HepG2 (cell line): ENCODE measurements around the gene SIK2. TPM values are rescaled to one million over a fixed set of nuclear protein-coding genes. Genes with fewer than 3 reads are reported as not detected.

Experiments
- ATAC-seq: fragments of 200-7000 bp; cut with Tn5 transposase; 3 replicates; pipeline ENCODE4 v1.9.1; 2020; ENCODE audit warnings: mild to moderate bottlenecking, moderate library complexity
- BruUV-seq: library from RNA; stranded (reverse); fragments of 400-500 nt; replicated peaks from 2 replicates; lab custom pipeline; 2021; lab: Mats Ljungman, UMichigan
- CTCF ChIA-PET: fragments of 300-600 bp; formaldehyde crosslinking; extraction: SDS; loops from one replicate; lab custom pipeline; 2021; ENCODE audit warnings: low total read pairs, inconsistent platforms, low intra/inter-chr PET ratio; lab: Yijun Ruan, JAX
- POLR2A ChIA-PET: fragments of 350-600 bp; sonication (Branson Sonifier 250); formaldehyde crosslinking; loops from one replicate; lab custom pipeline; 2020; ENCODE audit warnings: antibody characterized with exemption, inconsistent platforms; lab: Yijun Ruan, JAX
- DNase-seq: peaks from one replicate; pipeline ENCODE4 v3.0.0-alpha.2; 2015; ENCODE audit warnings: low spot score
- FAIRE-seq: peaks from 3 replicates; lab custom pipeline; 2011; peaks lifted over from hg19 to GRCh38; lab: Jason Lieb, UNC
- H2AFZ ChIP-seq: one replicate; pipeline ENCODE4 v1.6.1; 2011; ENCODE audit warnings: low read length, inconsistent platforms
- H3K27ac ChIP-seq: fragments of 300-600 bp; 3 replicates; pipeline ENCODE4 v1.8.0; 2011; ENCODE audit warnings: mixed run types, mild to moderate bottlenecking, mixed read lengths, low read length, inconsistent platforms; ENCODE audit not compliant: insufficient read depth; ENCODE audit errors: extremely low read length
- H3K27me3 ChIP-seq, 2 experiments: fragments of 200-600 bp in 1 of 2; 2 replicates in 1 of 2; 3 replicates in 1 of 2; pipeline versions ENCODE4 v1.6.0 to v1.8.0; 2011; ENCODE audit warnings: low read length in 2 of 2, mild to moderate bottlenecking in 2 of 2, moderate library complexity in 2 of 2, inconsistent platforms in 1 of 2; ENCODE audit not compliant: insufficient read depth in 2 of 2, control insufficient read depth in 1 of 2
- H3K36me3 ChIP-seq, 2 experiments: fragments of 200-600 bp in 1 of 2; replicated peaks in 1 of 2; 2 replicates in 1 of 2; 3 replicates in 1 of 2; pipeline versions ENCODE4 v1.5.1 to v1.8.0; 2011; ENCODE audit warnings: low read length in 2 of 2, inconsistent platforms in 1 of 2; ENCODE audit not compliant: insufficient read depth in 2 of 2, control insufficient read depth in 1 of 2
- H3K4me1 ChIP-seq: 2 replicates; pipeline ENCODE4 v1.5.1; 2012; ENCODE audit warnings: low read length, inconsistent platforms; ENCODE audit not compliant: insufficient read depth
- H3K4me2 ChIP-seq: 2 replicates; pipeline ENCODE4 v1.6.0; 2011; ENCODE audit warnings: low read depth, low read length, inconsistent platforms
- H3K4me3 ChIP-seq, 3 experiments: fragments of 200-600 bp in 1 of 3; sonication (generic), shearing (Covaris generic) in 1 of 3; replicated peaks in 1 of 3; 2 replicates each; pipeline ENCODE4 v1.5.1; 2011 to 2016; ENCODE audit warnings: low read length in 3 of 3, inconsistent platforms in 2 of 3, low read depth in 2 of 3, mild to moderate bottlenecking in 2 of 3, control low read depth in 1 of 3, mixed read lengths in 1 of 3; ENCODE audit not compliant: insufficient read depth in 1 of 3
- H3K79me2 ChIP-seq: one replicate; pipeline ENCODE4 v1.6.1; 2011; ENCODE audit warnings: low read length, inconsistent platforms; ENCODE audit not compliant: insufficient read depth
- H3K9ac ChIP-seq: 2 replicates; pipeline ENCODE4 v1.6.0; 2011; ENCODE audit warnings: mild to moderate bottlenecking, low read depth, low read length, inconsistent platforms; ENCODE audit not compliant: insufficient read depth
- H3K9me3 ChIP-seq: 2 replicates; pipeline ENCODE4 v1.5.1; 2012; ENCODE audit warnings: mild to moderate bottlenecking, low read length
- H4K20me1 ChIP-seq: 2 replicates; pipeline ENCODE4 v1.6.0; 2011; ENCODE audit warnings: inconsistent platforms, mild to moderate bottlenecking, low read length, moderate library complexity; ENCODE audit not compliant: insufficient read depth
- PCBP2 ChIP-seq: fragments of 200-400 bp; formaldehyde crosslinking; optimal IDR thresholded peaks from 2 replicates; pipeline ENCODE3; 2018; ENCODE audit warnings: low read length, low read depth; ENCODE audit not compliant: poor library complexity, severe bottlenecking
- TIGD3 ChIP-seq: sonication (generic); formaldehyde crosslinking; IDR thresholded peaks from 2 replicates; pipeline ENCODE4 v1.5.1; 2020; ENCODE audit warnings: mild to moderate bottlenecking, missing genetic modification reagents, borderline replicate concordance
- YEATS2 ChIP-seq: sonication (generic); formaldehyde crosslinking; IDR thresholded peaks from 2 replicates; pipeline ENCODE4 v1.4.0; 2020; ENCODE audit warnings: missing genetic modification reagents, borderline replicate concordance
- ZBTB46 ChIP-seq: sonication (generic); formaldehyde crosslinking; IDR thresholded peaks from 2 replicates; pipeline ENCODE4 v1.4.0; 2020; ENCODE audit warnings: mild to moderate bottlenecking, missing genetic modification reagents, borderline replicate concordance
- ZNF34 ChIP-seq: sonication (generic); formaldehyde crosslinking; IDR thresholded peaks from 2 replicates; pipeline ENCODE4 v1.4.0; 2020; ENCODE audit warnings: mild to moderate bottlenecking, missing genetic modification reagents, borderline replicate concordance
- ZNF547 ChIP-seq: sonication (generic); formaldehyde crosslinking; IDR thresholded peaks from 2 replicates; pipeline ENCODE4 v1.5.1; 2020; ENCODE audit warnings: mild to moderate bottlenecking, missing genetic modification reagents
- ZNF549 ChIP-seq: sonication (generic); formaldehyde crosslinking; IDR thresholded peaks from 2 replicates; pipeline ENCODE4 v1.5.0; 2020; ENCODE audit warnings: missing genetic modification reagents
- ZNF563 ChIP-seq: sonication (generic); formaldehyde crosslinking; IDR thresholded peaks from 2 replicates; pipeline ENCODE4 v1.8.0; 2022; ENCODE audit warnings: mild to moderate bottlenecking, moderate library complexity, missing genetic modification reagents
- in situ Hi-C: cut with HindIII; loops from 2 replicates; pipeline ENCODE4 v1.10.0; 2017; ENCODE audit warnings: low pct_unique_long_range_greater_than_20kb; ENCODE audit not compliant: extremely low pct_ligation_motif_present
- intact Hi-C: fragments of 100-400 bp; cut with micrococcal nuclease; formaldehyde crosslinking; loops from one replicate; pipeline ENCODE4 v1.10.0; 2022; ENCODE audit not compliant: unreplicated experiment
- polyA plus RNA-seq, 8 experiments: library from polyadenylated mRNA; depleted of rRNA in 3 of 8; stranded (reverse) in 7 of 8; unstranded in 1 of 8; fragments of >200 nt; fragmentation: Illumina TruSeq in 4 of 8; extraction: Trizol in 4 of 8; gene quantifications; 2 replicates each; pipeline versions ENCODE4 v1.2.1 to v1.2.3, GENCODE V29; 2011 to 2016; ENCODE audit warnings: low read depth in 4 of 8, missing spikeins in 1 of 8, mixed read lengths in 1 of 8; ENCODE audit not compliant: insufficient read depth in 1 of 8
- total RNA-seq, 5 experiments: library from RNA; depleted of rRNA; stranded (reverse); fragments of >200 nt; fragmentation: Illumina TruSeq; extraction: Trizol; gene quantifications; 2 replicates each; pipeline ENCODE4 v1.2.3, GENCODE V29; 2016; ENCODE audit warnings: low read depth in 1 of 5

Gene SIK2
- total and polyA plus RNA-seq, 2 of the 13 experiments (the other 11 are each of a cell fraction or from before 2014, with no cell fraction given), result 8.1 to 15.4 TPM

- in situ Hi-C loops, result no loop called here
These were observed 147.4 kb downstream of the SIK2 start for GRCh38 chr11:111749646-111750045.

More at GRCh38 chr11:111749646-111750045, 147.4 kb downstream of the SIK2 start:
- DNase-seq (no peak), ATAC-seq (no peak), FAIRE-seq (no peak)
- peaks cover 14 to 79% of the 10 kb centered on the region in 2 experiments for H3K36me3 ChIP-seq
- H3K9ac ChIP-seq, result no peak overlapping the region
- no peaks in the 10 kb centered on the region for H4K20me1 ChIP-seq
- ChIA-PET CTCF (no interaction called here), POLR2A (no interaction called here)
- H3K79me2 ChIP-seq, result no peaks in the 10 kb centered on the region
- H3K27ac ChIP-seq, result no peak overlapping the region
- BruUV-seq, result no TSS peak
- no peaks in the 10 kb centered on the region for H3K4me1 ChIP-seq
- no peaks in the 10 kb centered on the region for H3K27me3 ChIP-seq
- TF ChIP-seq ZNF563 (CRISPR knock-in tag), result no peak
- no peak for TF ChIP-seq ZBTB46 (CRISPR knock-in tag)
- TF ChIP-seq ZNF34 (CRISPR knock-in tag), result no peak
- TF ChIP-seq YEATS2 (CRISPR knock-in tag), result no peak
- no peak for TF ChIP-seq ZNF547 (CRISPR knock-in tag)
- TF ChIP-seq TIGD3 (CRISPR knock-in tag), result no peak
- TF ChIP-seq ZNF549, result no peak
- no peak for TF ChIP-seq PCBP2
- H2AFZ ChIP-seq, result no peak overlapping the region
- intact Hi-C loops, result no loop called here
- no peak overlapping the region for H3K4me3 ChIP-seq
- no peak overlapping the region for H3K4me2 ChIP-seq
- H3K9me3 ChIP-seq, result no peaks in the 10 kb centered on the region
